Ishikawa (cell line): ENCODE results near the gene RALGPS1.

Experiments used
- CEBPB ChIP-seq: IDR thresholded peaks from 2 replicates; pipeline ENCODE4 v1.6.1; 2012
- EGR1 ChIP-seq: IDR thresholded peaks from 2 replicates; pipeline ENCODE4 v1.6.1; 2012
- EP300 ChIP-seq: IDR thresholded peaks from 2 replicates; pipeline ENCODE4 v1.6.1; 2012; ENCODE audit warnings: borderline replicate concordance
- FOXM1 ChIP-seq: IDR thresholded peaks from 2 replicates; pipeline ENCODE4 v1.6.1; 2012; ENCODE audit warnings: low read depth, borderline replicate concordance
- MAX ChIP-seq: IDR thresholded peaks from 2 replicates; pipeline ENCODE4 v1.6.1; 2012
- REST ChIP-seq: IDR thresholded peaks from 2 replicates; pipeline ENCODE4 v1.6.1; 2012; ENCODE audit warnings: low read depth, mild to moderate bottlenecking
- YY1 ChIP-seq: IDR thresholded peaks from 2 replicates; pipeline ENCODE4 v1.6.1; 2012; ENCODE audit warnings: low read depth

GRCh38 chr9:127166651-127167524 lies 252.3 kb downstream of the RALGPS1 start:
- TF ChIP-seq EP300 = no peak
- no peak for TF ChIP-seq EGR1
- no peak for TF ChIP-seq REST
- no peak for TF ChIP-seq CEBPB
- TF ChIP-seq YY1 = no peak
- TF ChIP-seq FOXM1 = no peak
- TF ChIP-seq MAX = peak; percentile 41; the same call in 1 of the 2 replicates
